Heart left ventricle (tissue), 16 donors: ENCODE data around the gene ADRA1B. TPM values are rescaled to one million over a fixed set of nuclear protein-coding genes. Genes with fewer than 3 reads are reported as not detected.

Experiments used
- ATAC-seq, 4 donors: fragments of 200-7000 bp; cut with Tn5 transposase; one replicate each; pipeline ENCODE4 v1.9.1; 2020 to 2022; ENCODE audit warnings: moderate library complexity in 4 of 4, mild to moderate bottlenecking in 3 of 4, moderate number of reproducible peaks in 1 of 4
- DNase-seq, 5 donors: peaks; one replicate each; pipeline ENCODE4 v3.0.0-alpha.2; 2020
- H3K27ac ChIP-seq, 12 donors: fragments of 200-600 bp; sonication (generic) in 4 of 12; one replicate each; pipeline versions ENCODE4 v1.5.0 to v1.8.0; 2016 to 2022; ENCODE audit warnings: mild to moderate bottlenecking in 2 of 12
- H3K27me3 ChIP-seq, 9 donors: fragments of 200-600 bp; sonication (generic) in 2 of 9; one replicate each; pipeline versions ENCODE4 v1.5.1 to v1.8.0; 2016 to 2022; ENCODE audit warnings: mild to moderate bottlenecking in 3 of 9
- H3K36me3 ChIP-seq, 9 donors: fragments of 200-600 bp; sonication (generic) in 2 of 9; one replicate each; pipeline versions ENCODE4 v1.5.0 to v1.8.0; 2018 to 2022; ENCODE audit warnings: mild to moderate bottlenecking in 2 of 9
- H3K4me1 ChIP-seq, 12 donors: fragments of 200-600 bp; sonication (generic) in 4 of 12; one replicate each; pipeline versions ENCODE4 v1.5.0 to v1.8.0; 2016 to 2022; ENCODE audit warnings: mild to moderate bottlenecking in 3 of 12
- H3K4me3 ChIP-seq, 12 donors: fragments of 200-600 bp; sonication (generic) in 4 of 12; one replicate each; pipeline versions ENCODE4 v1.5.0 to v1.8.0; 2017 to 2022; ENCODE audit warnings: mild to moderate bottlenecking in 9 of 12, moderate library complexity in 4 of 12
- H3K9me3 ChIP-seq, 12 donors: fragments of 200-600 bp; sonication (generic) in 4 of 12; one replicate each; pipeline versions ENCODE4 v1.5.0 to v1.8.0; 2016 to 2022; ENCODE audit warnings: mild to moderate bottlenecking in 1 of 12
- CTCF ChIP-seq, 12 donors: fragments of 200-600 bp; sonication (generic) in 4 of 12; IDR thresholded peaks; one replicate each; pipeline versions ENCODE4 v1.5.0 to v1.8.0; 2018 to 2022; ENCODE audit warnings: antibody characterized with exemption in 12 of 12, mild to moderate bottlenecking in 5 of 12
- POLR2A ChIP-seq, 2 donors: fragments of 450-650 bp; IDR thresholded peaks; one replicate each; pipeline ENCODE4 v1.6.1; 2017; ENCODE audit warnings: antibody characterized with exemption in 2 of 2, mild to moderate bottlenecking in 2 of 2, moderate library complexity in 2 of 2
- WGBS, 4 donors: extraction: QIAGEN DNeasy Blood & Tissue Kit in 2 of 4; methylation state at CpG; one replicate each; pipeline versions ENCODE4 v1.1.5 to v1.1.7; 2013 to 2018; 5-methylcytosine and 5-hydroxymethylcytosine counted together
- intact Hi-C, 10 donors: fragments of 100-400 bp; cut with DNase I; formaldehyde crosslinking; loops; one replicate each; pipeline versions ENCODE4 v1.11.1 to v1.14.2; 2022
- polyA plus RNA-seq, 2 donors: library from polyadenylated mRNA; stranded (reverse); fragments of 200-250 nt; gene quantifications; one replicate each; pipeline ENCODE4 v1.2.3, GENCODE V29; 2013
- total RNA-seq, 9 donors: library from RNA; depleted of rRNA in 2 of 9; stranded (reverse); fragments of >200 nt in 2 of 9; fragmentation: NEBNext Ultra II Directional in 3 of 9; extraction: Animal tissue kit (Norgen Biotek cat#: 25700) in 3 of 9; gene quantifications; one replicate each; pipeline versions ENCODE4 v1.1.0 to v1.2.4, GENCODE V29; 2016 to 2023
- donor health status: ischemic (EF 13 %, LVEDD 7.1; RV severe dilation, severe dysfunction).
- donor health status: healthy with polysubstance abuse.
- donor health status: DM: no; HTN: yes; CAD: no.
- donor health status: DM: no; HTN: no; CAD: no.
- donor health status: ischemic (EF 25% LVEDD 6.9; RV normal size, moderate dysfunction).
- donor health status: ischemic (EF 25% LVEDD 5.7; RV mildly dilated, moderate dysfunction).
- donor health status: healthy.
- donor health status: DM: yes; HTN: yes; CAD: no.
- donor health status: ischemic (EF 35%, LVEDD 5.7; RV mildly dilated, moderate dysfunction).
- donor health status: nonischemic (EF 11% LVEDD 7.7; RV severe dilation, severe dysfunction).
- donor health status: DM: yes; HTN: yes; CAD: no.
- donor health status: PGD.
- donor health status: ischemic (EF 29% LVEDD 5.4; RV normal size, mild dysfunction).
- donor health status: nonischemic (EF 23%, LVEDD 6.1; RV moderate dilation, normal function).

Gene ADRA1B
- total and polyA plus RNA-seq, 11 donors: 0.65 to 5.4 (median 2.3) TPM

GRCh38 chr5:159894149-159894720, 22.0 kb upstream of the ADRA1B start:
- H3K27ac ChIP-seq: no peak overlapping the region
- no peak overlapping the region for H3K4me3 ChIP-seq
- no peak for ATAC-seq
- intact Hi-C loops: no loop called here
- H3K9me3 ChIP-seq: no peaks in the 10 kb centered on the region
- no peak for DNase-seq
- no peaks in the 10 kb centered on the region for H3K4me1 ChIP-seq
- TF ChIP-seq POLR2A (IDR thresholded peaks at IDR 0.05): no peak
- no peak for TF ChIP-seq CTCF (IDR thresholded peaks at IDR 0.05)
- no peaks in the 10 kb centered on the region for H3K36me3 ChIP-seq
- no peaks in the 10 kb centered on the region for H3K27me3 ChIP-seq
- WGBS, 4 donors: 72 to 80% (median 74%) methylated on average over 7 of the region's 7 CpGs

- peak; percentile 37 to 88 (median 82) for ATAC-seq
- intact Hi-C loops: no loop called here
- H3K36me3 ChIP-seq: no peaks in the 10 kb centered on the region
- H3K27ac ChIP-seq: peak overlapping the region in 1 of 12 donors; percentile 16
- no peak for TF ChIP-seq POLR2A (IDR thresholded peaks at IDR 0.05)
- no peak for TF ChIP-seq CTCF (IDR thresholded peaks at IDR 0.05)
- H3K4me1 ChIP-seq: no peaks in the 10 kb centered on the region
- 54 to 72% (median 67%) methylated on average over 5 to 6 of the region's 6 CpGs for WGBS, 4 donors
- H3K27me3 ChIP-seq: no peaks in the 10 kb centered on the region
- DNase-seq: peak; percentile 20 to 63 (median 61)
- H3K9me3 ChIP-seq: no peaks in the 10 kb centered on the region
- H3K4me3 ChIP-seq: no peak overlapping the region
Observed at GRCh38 chr5:159897786-159898393, 18.4 kb upstream of the ADRA1B start.

GRCh38 chr5:159899067-159900049, 16.9 kb upstream of the ADRA1B start:
- H3K36me3 ChIP-seq: no peaks in the 10 kb centered on the region
- no peak for DNase-seq
- H3K27me3 ChIP-seq: no peaks in the 10 kb centered on the region
- 84 to 93% (median 90%) methylated on average over 4 of the region's 4 CpGs for WGBS, 4 donors
- H3K9me3 ChIP-seq: no peaks in the 10 kb centered on the region
- ATAC-seq: no peak
- no peaks in the 10 kb centered on the region for H3K4me1 ChIP-seq
- H3K4me3 ChIP-seq: no peak overlapping the region
- intact Hi-C loops: loop anchor here in 1 of 10 donors (10.0 kb wide), 1 partner anchor 115 kb away; no protein-coding TSS in a partner anchor
- TF ChIP-seq POLR2A (IDR thresholded peaks at IDR 0.05): no peak
- no peak for TF ChIP-seq CTCF (IDR thresholded peaks at IDR 0.05)
- H3K27ac ChIP-seq: no peak overlapping the region

- Histone ChIP-seq H3K4me3 (no peak overlapping the region), H3K4me1 (no peaks in the 10 kb centered on the region), H3K36me3 (no peaks in the 10 kb centered on the region), H3K9me3 (no peaks in the 10 kb centered on the region), H3K27ac (no peak overlapping the region), H3K27me3 (no peaks in the 10 kb centered on the region)
- intact Hi-C loops: loop anchor here in 1 of 10 donors (10.0 kb wide), 1 partner anchor 117 kb away; no protein-coding TSS in a partner anchor
- 59 to 81% (median 67%) methylated on average over 1 of the region's 1 CpG for WGBS, 4 donors
- DNase-seq (no peak), ATAC-seq (no peak)
- no peak for TF ChIP-seq CTCF (IDR thresholded peaks at IDR 0.05)
- no peak for TF ChIP-seq POLR2A (IDR thresholded peaks at IDR 0.05)
Observed at GRCh38 chr5:159901308-159901707, 15.0 kb upstream of the ADRA1B start.
